GM19035 (cell line): ENCODE results near the gene CACNA1H.

Experiments
- ATAC-seq: cut with Tn5 transposase; IDR thresholded peaks from one replicate; pipeline ENCODE4 v1.9.1; 2021; ENCODE audit not compliant: unreplicated experiment

The CACNA1H gene

DNA sequence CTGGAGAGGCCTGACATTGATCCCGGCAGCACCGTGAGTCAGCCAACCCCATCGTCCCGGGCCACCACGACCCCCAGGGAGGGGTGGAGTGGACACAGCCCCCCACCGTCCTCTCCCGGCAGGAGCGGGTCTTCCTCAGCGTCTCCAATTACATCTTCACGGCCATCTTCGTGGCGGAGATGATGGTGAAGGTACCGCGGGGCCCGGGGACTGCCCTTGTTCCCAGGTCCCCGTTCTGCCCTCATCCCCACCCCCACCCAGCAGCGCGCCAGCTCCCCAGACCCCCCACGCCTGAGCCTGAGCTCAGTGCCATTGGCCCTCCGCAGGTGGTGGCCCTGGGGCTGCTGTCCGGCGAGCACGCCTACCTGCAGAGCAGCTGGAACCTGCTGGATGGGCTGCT lies 57.6 kb downstream of the CACNA1H start:
- ATAC-seq: no peak

- no peak for ATAC-seq
Observed at GRCh38 chr16:1211451-1212268, 58.8 kb downstream of the CACNA1H start.

- no peak for ATAC-seq
Observed at GRCh38 chr16:1212616-1213194, 59.8 kb downstream of the CACNA1H start.

GRCh38 chr16:1213231-1213630 lies 60.3 kb downstream of the CACNA1H start:
- no peak for ATAC-seq

DNA sequence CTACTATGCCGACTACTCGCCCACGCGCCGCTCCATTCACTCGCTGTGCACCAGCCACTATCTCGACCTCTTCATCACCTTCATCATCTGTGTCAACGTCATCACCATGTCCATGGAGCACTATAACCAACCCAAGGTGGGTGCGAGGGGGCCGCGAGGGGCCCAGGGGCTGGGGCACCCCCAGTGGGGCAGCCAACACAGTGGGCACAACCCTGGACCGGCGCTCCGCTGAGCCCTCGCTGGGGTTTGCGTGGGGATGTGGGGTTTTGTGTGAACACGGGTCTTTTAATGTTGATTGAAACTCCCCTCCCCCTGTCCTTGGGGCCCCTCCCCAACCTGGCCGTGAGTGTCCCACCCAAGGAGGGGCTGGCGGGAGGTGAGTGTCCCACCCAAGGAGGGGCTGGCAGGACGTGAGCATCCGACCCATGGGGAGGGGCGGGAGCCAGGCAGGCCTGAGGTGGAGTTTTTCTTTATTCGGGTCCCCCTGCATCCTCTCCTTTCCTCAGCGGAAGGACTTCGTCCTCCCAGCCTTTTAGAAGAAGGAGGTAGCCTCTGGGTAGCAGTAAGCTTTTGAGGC lies 61.0 kb downstream of the CACNA1H start:
- ATAC-seq: no peak

DNA sequence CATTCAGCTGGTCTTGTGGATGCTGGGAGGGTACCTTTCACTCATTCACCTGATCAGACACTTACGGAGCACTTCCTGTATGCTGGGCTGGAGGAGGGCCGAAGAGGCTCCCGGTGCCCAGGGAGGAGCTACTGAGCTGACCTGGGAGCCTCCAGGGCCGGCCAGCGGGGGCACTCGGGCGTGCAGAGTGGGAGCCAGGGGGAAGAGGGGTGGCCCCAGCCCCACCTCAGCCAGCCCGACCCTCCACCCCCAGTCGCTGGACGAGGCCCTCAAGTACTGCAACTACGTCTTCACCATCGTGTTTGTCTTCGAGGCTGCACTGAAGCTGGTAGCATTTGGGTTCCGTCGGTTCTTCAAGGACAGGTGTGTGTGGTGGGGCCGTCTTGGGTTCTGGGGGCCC lies 61.8 kb downstream of the CACNA1H start:
- ATAC-seq: no peak

DNA sequence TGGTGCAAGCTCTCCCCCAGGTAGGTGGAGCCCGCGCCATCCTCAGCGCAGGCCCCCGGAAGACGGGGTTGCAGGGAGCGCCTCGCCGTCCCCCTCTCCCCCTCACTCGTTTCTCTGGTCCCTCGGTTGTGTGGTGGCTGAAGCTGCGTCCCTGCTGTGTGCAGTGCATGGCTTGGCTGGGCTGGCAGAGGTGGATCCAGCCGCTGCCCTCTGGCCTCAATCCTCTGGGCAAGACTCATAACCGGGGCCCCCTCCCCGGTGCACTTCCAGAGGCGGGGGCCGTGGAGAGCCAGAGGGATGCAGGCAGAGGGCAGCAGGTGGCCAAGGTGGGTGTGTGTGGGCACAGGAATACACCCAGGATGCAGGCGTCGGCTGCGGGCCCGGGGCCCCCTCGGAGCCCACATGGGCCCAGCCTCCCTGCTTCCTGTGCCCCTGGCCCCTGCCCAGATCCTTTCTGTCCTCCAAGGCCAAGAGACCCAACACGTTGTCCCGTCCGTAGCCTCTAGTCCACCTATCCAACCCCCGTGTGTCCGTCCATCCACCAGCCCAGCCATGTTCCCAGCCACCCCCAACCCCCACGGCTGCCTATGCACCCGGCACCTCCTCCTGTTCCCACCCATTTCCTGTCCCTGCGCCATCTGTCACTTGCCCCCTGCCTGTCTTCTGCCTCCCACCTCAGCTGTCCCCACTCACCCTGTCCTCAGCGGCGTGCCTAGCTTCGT lies 62.8 kb downstream of the CACNA1H start:
- no peak for ATAC-seq

- ATAC-seq: no peak
Observed at GRCh38 chr16:1216296-1216619, 63.4 kb downstream of the CACNA1H start.

DNA sequence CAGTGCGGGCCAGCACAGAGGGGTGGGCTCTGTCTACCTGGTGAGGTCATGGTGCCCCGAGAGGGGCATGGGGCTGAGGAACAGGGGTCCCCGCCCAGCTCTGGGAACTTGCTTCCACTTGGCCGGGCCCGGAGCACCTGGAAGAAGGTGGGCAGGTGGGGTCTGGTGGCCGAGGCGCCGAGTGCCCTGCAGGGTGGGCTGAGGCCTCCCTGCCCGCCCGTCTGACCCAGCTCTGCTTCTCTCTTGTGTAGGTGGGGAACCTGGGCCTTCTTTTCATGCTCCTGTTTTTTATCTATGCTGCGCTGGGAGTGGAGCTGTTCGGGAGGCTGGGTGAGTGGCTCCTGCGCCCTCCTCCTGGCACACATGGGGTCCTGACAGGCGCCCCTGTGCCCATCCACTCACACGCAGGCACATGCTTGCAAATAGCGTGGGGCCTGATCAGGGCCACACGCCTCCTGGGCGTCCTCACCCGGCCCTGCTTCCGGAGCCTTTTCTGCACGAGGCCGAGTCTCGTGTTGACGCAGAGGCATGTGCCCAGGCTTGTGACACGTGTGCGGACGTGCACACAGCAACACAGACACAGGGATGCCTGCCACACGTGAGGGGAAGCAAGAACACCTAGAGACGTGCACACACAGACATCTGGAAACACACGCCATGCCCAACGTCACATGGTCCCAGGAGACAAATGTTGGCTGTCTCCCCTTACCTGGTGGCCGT lies 63.9 kb downstream of the CACNA1H start:
- no peak for ATAC-seq

DNA sequence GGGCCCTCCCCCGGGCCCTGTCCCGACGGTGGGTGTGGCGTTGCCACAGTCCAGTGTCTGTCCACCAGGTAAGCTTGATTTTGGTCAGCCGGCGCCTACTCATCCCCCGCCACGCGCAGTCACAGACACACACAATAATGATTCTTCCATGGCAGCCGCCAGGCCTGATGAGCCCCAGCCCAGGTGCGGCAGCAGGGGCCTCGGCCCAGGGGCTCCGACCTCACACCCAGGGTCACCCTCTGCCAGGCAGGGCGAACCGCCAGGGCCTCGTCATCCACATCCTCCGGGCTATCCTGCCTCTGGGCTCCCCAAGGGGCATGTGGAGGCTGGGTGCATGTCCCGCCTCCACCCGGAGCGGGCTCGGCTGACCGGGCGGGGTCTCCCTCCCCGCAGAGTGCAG lies 64.6 kb downstream of the CACNA1H start:
- no peak for ATAC-seq

DNA sequence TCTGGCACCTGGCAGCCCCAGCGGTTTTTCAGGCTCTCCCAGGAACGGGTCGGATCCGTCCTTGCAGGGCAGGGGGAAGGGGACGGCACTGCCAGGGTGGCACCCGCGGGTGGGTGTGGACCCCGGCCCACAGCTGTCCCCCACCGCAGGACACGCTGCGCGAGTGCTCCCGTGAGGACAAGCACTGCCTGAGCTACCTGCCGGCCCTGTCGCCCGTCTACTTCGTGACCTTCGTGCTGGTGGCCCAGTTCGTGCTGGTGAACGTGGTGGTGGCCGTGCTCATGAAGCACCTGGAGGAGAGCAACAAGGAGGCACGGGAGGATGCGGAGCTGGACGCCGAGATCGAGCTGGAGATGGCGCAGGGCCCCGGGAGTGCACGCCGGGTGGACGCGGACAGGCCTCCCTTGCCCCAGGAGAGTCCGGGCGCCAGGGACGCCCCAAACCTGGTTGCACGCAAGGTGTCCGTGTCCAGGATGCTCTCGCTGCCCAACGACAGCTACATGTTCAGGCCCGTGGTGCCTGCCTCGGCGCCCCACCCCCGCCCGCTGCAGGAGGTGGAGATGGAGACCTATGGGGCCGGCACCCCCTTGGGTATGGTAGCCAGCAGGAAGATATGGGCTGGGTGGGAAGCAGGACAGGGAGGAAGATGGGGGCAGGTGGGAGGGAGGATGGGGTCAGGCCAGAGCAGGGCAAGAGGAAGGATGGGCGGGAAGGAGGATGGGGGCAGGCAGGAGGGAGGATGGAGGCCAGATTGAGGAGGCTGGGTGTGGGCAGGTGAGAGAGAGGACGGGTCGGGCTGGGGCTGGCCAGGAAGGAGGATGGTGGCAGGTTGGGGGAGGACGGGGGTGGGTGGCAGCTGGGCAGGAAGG lies 65.4 kb downstream of the CACNA1H start:
- no peak for ATAC-seq

DNA sequence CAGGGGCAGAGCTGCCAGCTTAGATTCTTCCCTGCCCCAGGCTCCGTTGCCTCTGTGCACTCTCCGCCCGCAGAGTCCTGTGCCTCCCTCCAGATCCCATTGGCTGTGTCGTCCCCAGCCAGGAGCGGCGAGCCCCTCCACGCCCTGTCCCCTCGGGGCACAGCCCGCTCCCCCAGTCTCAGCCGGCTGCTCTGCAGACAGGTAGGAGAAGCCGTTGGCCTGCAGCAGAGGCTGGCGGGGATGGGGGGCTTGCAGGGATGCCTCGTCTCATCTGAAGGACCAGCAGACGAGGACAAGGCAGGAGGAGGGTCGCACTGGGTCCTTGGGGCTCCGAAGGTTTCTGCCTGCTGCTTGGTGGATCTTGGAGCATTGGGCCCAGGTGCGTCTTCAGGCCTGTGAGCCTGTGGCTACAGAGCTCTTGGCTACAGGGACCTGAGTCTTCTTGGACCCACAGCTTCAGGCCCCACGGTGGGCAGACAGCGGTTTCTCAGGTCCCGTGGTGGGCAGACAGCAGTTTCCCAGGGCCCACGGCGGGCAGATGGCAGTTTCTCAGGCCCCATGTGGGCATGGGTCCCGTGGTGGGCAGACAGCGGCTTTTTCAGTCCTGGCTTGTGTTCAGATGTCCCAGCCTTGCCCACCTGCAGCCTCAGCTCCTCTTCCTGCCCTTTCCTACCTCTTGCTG lies 66.2 kb downstream of the CACNA1H start:
- no peak for ATAC-seq

GRCh38 chr16:1220098-1220728 lies 67.3 kb downstream of the CACNA1H start:
- no peak for ATAC-seq

- ATAC-seq: no peak
Observed at GRCh38 chr16:1220841-1221627, 68.1 kb downstream of the CACNA1H start.

- ATAC-seq: no peak
Observed at GRCh38 chr16:1221628-1222552, 69.0 kb downstream of the CACNA1H start.

GRCh38 chr16:1222553-1223354 lies 69.8 kb downstream of the CACNA1H start:
- no peak for ATAC-seq
